HG03060 (cell line): ENCODE results near the gene LRRC46.

Experiments used
- ATAC-seq: cut with Tn5 transposase; IDR thresholded peaks from one replicate; pipeline ENCODE4 v1.9.1; 2021; ENCODE audit warnings: low read depth, moderate number of reproducible peaks; ENCODE audit not compliant: unreplicated experiment

LRRC46 gene

GRCh38 chr17:47873200-47874090, 42.0 kb downstream of the LRRC46 start:
- no peak for ATAC-seq

GRCh38 chr17:47875011-47875985, 43.8 kb downstream of the LRRC46 start:
- no peak for ATAC-seq

- ATAC-seq: no peak
Measured at GRCh38 chr17:47877368-47878034, 46.0 kb downstream of the LRRC46 start.

GRCh38 chr17:47878203-47879027, 46.9 kb downstream of the LRRC46 start:
- no peak for ATAC-seq

GRCh38 chr17:47879028-47879585, 47.6 kb downstream of the LRRC46 start:
- no peak for ATAC-seq

- no peak for ATAC-seq
Measured at GRCh38 chr17:47879776-47880454, 48.4 kb downstream of the LRRC46 start.

GRCh38 chr17:47882247-47882646, 50.8 kb downstream of the LRRC46 start:
- no peak for ATAC-seq

- ATAC-seq: no peak
Measured at GRCh38 chr17:47882695-47883588, 51.5 kb downstream of the LRRC46 start.

GRCh38 chr17:47883589-47884426, 52.3 kb downstream of the LRRC46 start:
- ATAC-seq: no peak

GRCh38 chr17:47884427-47884740, 52.9 kb downstream of the LRRC46 start:
- no peak for ATAC-seq

GRCh38 chr17:47884905-47885730, 53.6 kb downstream of the LRRC46 start:
- no peak for ATAC-seq
